Liver (tissue), 9 donors: ENCODE data around the gene ULBP3. TPM values are rescaled to one million over a fixed set of nuclear protein-coding genes. Genes with fewer than 3 reads are reported as not detected.

ENCODE experiments used
- DNase-seq: peaks from one replicate; pipeline ENCODE4 v3.0.0-alpha.2; 2017; ENCODE audit warnings: low spot score
- H3K27ac ChIP-seq, 2 donors: one replicate each; pipeline ENCODE4 v1.7.0; 2013; ENCODE audit warnings: inconsistent platforms in 2 of 2, low read length in 2 of 2, control low read depth in 1 of 2, low read depth in 1 of 2, mild to moderate bottlenecking in 1 of 2
- H3K27me3 ChIP-seq, 4 donors: one replicate each; pipeline versions ENCODE4 v1.6.1 to v1.7.0; 2013; ENCODE audit warnings: low read length in 3 of 4, inconsistent platforms in 1 of 4, mild to moderate bottlenecking in 1 of 4, moderate library complexity in 1 of 4; ENCODE audit not compliant: control insufficient read depth in 4 of 4, insufficient read depth in 4 of 4
- H3K36me3 ChIP-seq, 4 donors: one replicate each; pipeline versions ENCODE4 v1.6.1 to v1.7.0; 2013; ENCODE audit warnings: low read length in 3 of 4, mild to moderate bottlenecking in 3 of 4, low read depth in 1 of 4, moderate library complexity in 1 of 4; ENCODE audit not compliant: control insufficient read depth in 4 of 4, insufficient read depth in 3 of 4
- H3K4me1 ChIP-seq, 4 donors: one replicate each; pipeline versions ENCODE4 v1.6.1 to v1.7.0; 2013; ENCODE audit warnings: low read length in 3 of 4, mild to moderate bottlenecking in 3 of 4, moderate library complexity in 1 of 4; ENCODE audit not compliant: control insufficient read depth in 4 of 4, insufficient read depth in 4 of 4
- H3K4me3 ChIP-seq, 3 donors: one replicate each; pipeline versions ENCODE4 v1.6.1 to v1.7.0; 2013; ENCODE audit warnings: low read length in 3 of 3, control low read depth in 1 of 3, low read depth in 1 of 3, mild to moderate bottlenecking in 1 of 3
- H3K9ac ChIP-seq, 2 donors: one replicate each; pipeline ENCODE4 v1.7.0; 2013; ENCODE audit warnings: low read length in 2 of 2, mild to moderate bottlenecking in 2 of 2, moderate library complexity in 2 of 2, control low read depth in 1 of 2, low read depth in 1 of 2
- H3K9me3 ChIP-seq, 4 donors: one replicate each; pipeline versions ENCODE4 v1.6.1 to v1.7.0; 2013; ENCODE audit warnings: low read length in 3 of 4; ENCODE audit not compliant: control insufficient read depth in 4 of 4
- ATF3 ChIP-seq: IDR thresholded peaks from 2 replicates; pipeline ENCODE4 v1.6.1; 2016; ENCODE audit warnings: antibody characterized with exemption
- CTCF ChIP-seq: fragments of 150-350 bp; IDR thresholded peaks from 2 replicates; pipeline ENCODE4 v1.5.1; 2017; ENCODE audit warnings: improper control_type of control experiment, low read depth, low read length; ENCODE audit not compliant: missing input control
- EGR1 ChIP-seq, 2 donors: IDR thresholded peaks; 2 replicates each; pipeline ENCODE4 v1.6.1; 2016 to 2018; ENCODE audit warnings: antibody characterized with exemption in 2 of 2, low read depth in 2 of 2
- FOXA1 ChIP-seq: IDR thresholded peaks from 2 replicates; pipeline ENCODE4 v1.6.1; 2016; ENCODE audit warnings: antibody characterized with exemption
- FOXA2 ChIP-seq: IDR thresholded peaks from 2 replicates; pipeline ENCODE4 v1.6.1; 2016; ENCODE audit warnings: antibody characterized with exemption
- GABPA ChIP-seq, 2 donors: IDR thresholded peaks in 1 of 2; conservative IDR thresholded peaks in 1 of 2; 2 replicates each; pipeline ENCODE4 v1.6.1; 2016; ENCODE audit warnings: antibody characterized with exemption in 2 of 2, mild to moderate bottlenecking in 1 of 2, moderate library complexity in 1 of 2
- HNF4A ChIP-seq, 2 donors: conservative IDR thresholded peaks; 2 replicates each; pipeline ENCODE4 v1.6.1; 2016; ENCODE audit warnings: antibody characterized with exemption in 2 of 2, mild to moderate bottlenecking in 2 of 2
- HNF4G ChIP-seq: IDR thresholded peaks from 2 replicates; pipeline ENCODE4 v1.6.1; 2016; ENCODE audit warnings: antibody characterized with exemption
- JUND ChIP-seq, 2 donors: IDR thresholded peaks; 2 replicates each; pipeline ENCODE4 v1.6.1; 2016; ENCODE audit warnings: antibody characterized with exemption in 2 of 2
- MAX ChIP-seq: IDR thresholded peaks from 2 replicates; pipeline ENCODE4 v1.6.1; 2016; ENCODE audit warnings: antibody characterized with exemption
- NR2F2 ChIP-seq: IDR thresholded peaks from 2 replicates; pipeline ENCODE4 v1.6.1; 2016; ENCODE audit warnings: antibody characterized with exemption
- RAD21 ChIP-seq, 2 donors: IDR thresholded peaks; 2 replicates each; pipeline ENCODE4 v1.6.1; 2016; ENCODE audit warnings: antibody characterized with exemption in 2 of 2, mild to moderate bottlenecking in 2 of 2
- REST ChIP-seq: IDR thresholded peaks from 2 replicates; pipeline ENCODE4 v1.6.1; 2016; ENCODE audit warnings: antibody characterized with exemption, mild to moderate bottlenecking
- RXRA ChIP-seq, 2 donors: IDR thresholded peaks; 2 replicates each; pipeline ENCODE4 v1.6.1; 2017 to 2018; ENCODE audit warnings: antibody characterized with exemption in 2 of 2, mild to moderate bottlenecking in 1 of 2
- SP1 ChIP-seq: IDR thresholded peaks from 2 replicates; pipeline ENCODE4 v1.6.1; 2018; ENCODE audit warnings: antibody characterized with exemption, mild to moderate bottlenecking
- TAF1 ChIP-seq: conservative IDR thresholded peaks from 2 replicates; pipeline ENCODE4 v1.6.1; 2016; ENCODE audit warnings: antibody characterized with exemption, mild to moderate bottlenecking
- YY1 ChIP-seq: IDR thresholded peaks from 2 replicates; pipeline ENCODE4 v1.6.1; 2016; ENCODE audit warnings: antibody characterized with exemption, mild to moderate bottlenecking
- ZBTB33 ChIP-seq: IDR thresholded peaks from 2 replicates; pipeline ENCODE4 v1.6.1; 2016; ENCODE audit warnings: antibody characterized with exemption
- WGBS: extraction: QIAGEN DNeasy Blood & Tissue Kit; methylation state at CpG from one replicate; pipeline ENCODE4 v1.1.7; 2013; 5-methylcytosine and 5-hydroxymethylcytosine counted together
- polyA plus RNA-seq, 2 donors: library from polyadenylated mRNA; stranded (reverse) in 1 of 2; unstranded in 1 of 2; fragments of 200-250 nt in 1 of 2; fragments of >200 nt in 1 of 2; fragmentation: Nextera tagmentation in 1 of 2; extraction: Ambion mirVana in 1 of 2; gene quantifications; one replicate each; pipeline versions ENCODE4 v1.2.1 to v1.2.3, GENCODE V29; 2013 to 2015
- total RNA-seq, 2 donors: library from RNA; depleted of rRNA; stranded (reverse); fragments of >200 nt; gene quantifications; one replicate each; pipeline ENCODE4 v1.2.3, GENCODE V29; 2014
- donor health status: healthy.
- donor health status: healthy.
- donor health status: healthy.
- donor health status: healthy.
- donor health status: healthy.

ULBP3 gene
- total and polyA plus RNA-seq, 4 donors, result 0.88 to 2.3 (median 0.92) TPM; not detected in 1

GRCh38 chr6:150088481-150089154, 19.7 kb upstream of the ULBP3 start:
- Histone ChIP-seq H3K9ac (no peak overlapping the region), H3K9me3 (no peaks in the 10 kb centered on the region), H3K4me3 (no peak overlapping the region), H3K36me3 (no peaks in the 10 kb centered on the region), H3K27ac (no peak overlapping the region), H3K4me1 (no peaks in the 10 kb centered on the region), H3K27me3 (peaks cover 0 to 2% (median 0%) of the 10 kb centered on the region in 4 donors)
- DNase-seq, result no peak
- TF ChIP-seq GABPA (IDR thresholded peaks at IDR 0.05 in 1 of 2, conservative IDR thresholded peaks at IDR 0.05 in 1 of 2) (no peak), JUND (IDR thresholded peaks at IDR 0.05) (no peak), RAD21 (IDR thresholded peaks at IDR 0.05) (no peak), REST (no peak), FOXA2 (no peak), EGR1 (IDR thresholded peaks at IDR 0.05; ENCODE audit: low read depth in 2 of 2) (no peak), YY1 (no peak), NR2F2 (no peak), RXRA (IDR thresholded peaks at IDR 0.05) (no peak), HNF4G (no peak), ZBTB33 (no peak)
- WGBS, result 80% methylated on average over 12 of the region's 12 CpGs

- Histone ChIP-seq H3K27ac (no peak overlapping the region), H3K9ac (no peak overlapping the region), H3K36me3 (no peaks in the 10 kb centered on the region), H3K4me1 (no peaks in the 10 kb centered on the region), H3K27me3 (peaks cover 0 to 2% (median 0%) of the 10 kb centered on the region in 4 donors), H3K9me3 (no peaks in the 10 kb centered on the region), H3K4me3 (no peak overlapping the region)
- 98% methylated on average over 1 of the region's 1 CpG for whole genome bisulfite sequencing
- DNase-seq, result no peak
- TF ChIP-seq JUND (IDR thresholded peaks at IDR 0.05), result no peak
- TF ChIP-seq FOXA1, result no peak
- TF ChIP-seq TAF1, result no peak
- no peak for TF ChIP-seq CTCF
- TF ChIP-seq RAD21 (IDR thresholded peaks at IDR 0.05), result no peak
- no peak for TF ChIP-seq YY1
- TF ChIP-seq HNF4G, result no peak
- TF ChIP-seq REST, result no peak
- TF ChIP-seq EGR1 (IDR thresholded peaks at IDR 0.05; ENCODE audit: low read depth in 2 of 2), result no peak
- TF ChIP-seq MAX, result no peak
- TF ChIP-seq HNF4A (conservative IDR thresholded peaks at IDR 0.05), result no peak
- no peak for TF ChIP-seq FOXA2
- no peak for TF ChIP-seq SP1
- TF ChIP-seq ZBTB33, result no peak
- no peak for TF ChIP-seq ATF3
- TF ChIP-seq NR2F2, result no peak
Observed at GRCh38 chr6:150087336-150087735, 18.4 kb upstream of the ULBP3 start.
